GM23248 (cell line): ENCODE measurements around the gene MISP. TPM values are rescaled to one million over a fixed set of nuclear protein-coding genes. Genes with fewer than 3 reads are reported as not detected.
"Not testable (repeated sequence)": the region's sequence is repeated elsewhere in the genome, so short reads cannot be mapped to it uniquely, and the experiment has no call there.

Experiments used
- DNase-seq: peaks from one replicate; pipeline ENCODE4 v3.0.0-alpha.2; 2015
- H2AFZ ChIP-seq: fragments of 200-600 bp; sonication (generic); 2 replicates; pipeline ENCODE4 v1.6.1; 2016; ENCODE audit warnings: antibody characterized with exemption
- H3F3A ChIP-seq: fragments of 200-600 bp; sonication (generic); 2 replicates; pipeline ENCODE4 v1.6.1; 2016; ENCODE audit warnings: mild to moderate bottlenecking, antibody characterized with exemption, mixed run types; ENCODE audit not compliant: insufficient read depth
- H3K27ac ChIP-seq: fragments of 200-600 bp; sonication (generic); 2 replicates; pipeline ENCODE4 v1.5.1; 2016; ENCODE audit warnings: mild to moderate bottlenecking
- H3K27me3 ChIP-seq: fragments of 200-600 bp; sonication (generic); replicated peaks from 2 replicates; pipeline ENCODE4 v1.6.1; 2016; ENCODE audit warnings: mild to moderate bottlenecking; ENCODE audit not compliant: insufficient read depth
- H3K36me3 ChIP-seq: fragments of 200-600 bp; sonication (generic); 2 replicates; pipeline ENCODE4 v1.6.1; 2016; ENCODE audit warnings: low read depth, mild to moderate bottlenecking
- H3K4me1 ChIP-seq: fragments of 200-600 bp; sonication (generic); 2 replicates; pipeline ENCODE4 v1.6.1; 2016; ENCODE audit warnings: mild to moderate bottlenecking; ENCODE audit not compliant: insufficient read depth
- H3K4me2 ChIP-seq: fragments of 200-600 bp; sonication (generic); one replicate; pipeline ENCODE4 v1.6.1; 2016; ENCODE audit warnings: mild to moderate bottlenecking; ENCODE audit not compliant: unreplicated experiment
- H3K4me3 ChIP-seq: fragments of 200-600 bp; sonication (generic); 2 replicates; pipeline ENCODE4 v1.5.1; 2016; ENCODE audit warnings: mild to moderate bottlenecking
- H3K79me2 ChIP-seq: fragments of 200-600 bp; sonication (generic); 2 replicates; pipeline ENCODE4 v1.6.1; 2016; ENCODE audit warnings: mild to moderate bottlenecking; ENCODE audit not compliant: insufficient read depth
- H3K9ac ChIP-seq: fragments of 200-600 bp; sonication (generic); 2 replicates; pipeline ENCODE4 v1.6.1; 2016; ENCODE audit warnings: mild to moderate bottlenecking
- H3K9me2 ChIP-seq: fragments of 200-600 bp; sonication (generic); 2 replicates; pipeline ENCODE4 v1.6.1; 2016; ENCODE audit warnings: mixed run types, mild to moderate bottlenecking, moderate library complexity; ENCODE audit not compliant: insufficient read depth
- H3K9me3 ChIP-seq: fragments of 200-600 bp; sonication (generic); one replicate; pipeline ENCODE4 v1.6.1; 2017; ENCODE audit warnings: low read depth
- H4K20me1 ChIP-seq: fragments of 200-600 bp; sonication (generic); 2 replicates; pipeline ENCODE4 v1.6.0; 2016; ENCODE audit not compliant: insufficient read depth
- EZH2 ChIP-seq: fragments of 200-600 bp; sonication (generic); IDR thresholded peaks from 2 replicates; pipeline ENCODE4 v1.6.1; 2018; ENCODE audit warnings: antibody characterized with exemption, mild to moderate bottlenecking; ENCODE audit not compliant: insufficient read depth, poor library complexity, severe bottlenecking
- EZH2phosphoT487 ChIP-seq: fragments of 200-600 bp; sonication (generic); IDR thresholded peaks from 2 replicates; pipeline ENCODE4 v1.6.1; 2018; ENCODE audit warnings: antibody characterized with exemption, moderate library complexity, mild to moderate bottlenecking, low read depth; ENCODE audit not compliant: insufficient read depth
- WGBS, 2 experiments: methylation state at CpG; one replicate each; pipeline ENCODE4 v1.1.6; 2015 to 2017; ENCODE audit warnings: low lambda C conversion rate in 2 of 2, low coverage in 1 of 2; ENCODE audit errors: missing lambda C conversion rate in 2 of 2; 5-methylcytosine and 5-hydroxymethylcytosine counted together
- in situ Hi-C: fragments of 300-500 bp; cut with MboI; formaldehyde crosslinking; loops from 2 replicates; pipeline ENCODE4 v1.15.0; 2020
- polyA plus RNA-seq: library from polyadenylated mRNA; unstranded; fragments of >200 nt; fragmentation: Nextera tagmentation; extraction: Ambion mirVana; gene quantifications from 2 replicates; pipeline ENCODE4 v1.2.1, GENCODE V29; 2016
- total RNA-seq: library from RNA; depleted of rRNA; stranded (reverse); fragments of >200 nt; shearing (Covaris generic); gene quantifications from 2 replicates; pipeline ENCODE4 v1.2.3, GENCODE V29; 2014

MISP gene
- total and polyA plus RNA-seq, 2 experiments from 2014 or later, result not detected

DNA sequence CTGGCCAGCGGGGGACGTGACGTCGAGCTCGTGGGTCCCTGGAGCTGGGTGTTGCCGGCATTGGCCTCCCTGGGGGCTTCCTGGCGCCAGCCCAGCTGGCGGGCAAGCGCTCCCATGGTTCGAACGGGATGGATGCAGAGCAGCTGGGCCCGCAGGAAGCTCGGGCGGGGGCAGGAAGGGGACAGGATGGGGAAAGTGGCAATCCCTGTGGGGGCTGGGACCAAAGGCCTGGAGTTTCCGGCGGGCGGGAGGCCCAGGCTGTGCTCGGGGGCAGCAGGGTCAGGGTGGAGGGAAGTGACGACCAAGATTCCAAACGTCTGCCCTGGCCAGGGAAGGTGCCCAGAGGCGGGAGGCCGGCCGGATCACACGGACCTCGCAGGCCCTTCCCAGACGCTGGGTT is 22.9 kb upstream of the MISP start:
- H3F3A ChIP-seq, result no peaks in the 10 kb centered on the region
- TF ChIP-seq EZH2 (no peak), EZH2phosphoT487 (no peak)
- DNase-seq, result no peak
- no peaks in the 10 kb centered on the region for H3K9me2 ChIP-seq
- no peaks in the 10 kb centered on the region for H3K27me3 ChIP-seq
- no peak overlapping the region for H2AFZ ChIP-seq
- H3K9ac ChIP-seq, result no peak overlapping the region
- no peaks in the 10 kb centered on the region for H3K9me3 ChIP-seq
- in situ Hi-C loops, result no loop called here
- H3K27ac ChIP-seq, result no peak overlapping the region
- no peak overlapping the region for H3K4me3 ChIP-seq
- H3K4me1 ChIP-seq, result no peaks in the 10 kb centered on the region
- 79 to 82% methylated on average over 15 to 26 of the region's 26 CpGs for WGBS, 2 experiments
- H3K4me2 ChIP-seq, result no peak overlapping the region
- no peaks in the 10 kb centered on the region for H3K36me3 ChIP-seq
- H3K79me2 ChIP-seq, result no peaks in the 10 kb centered on the region
- no peaks in the 10 kb centered on the region for H4K20me1 ChIP-seq

DNA sequence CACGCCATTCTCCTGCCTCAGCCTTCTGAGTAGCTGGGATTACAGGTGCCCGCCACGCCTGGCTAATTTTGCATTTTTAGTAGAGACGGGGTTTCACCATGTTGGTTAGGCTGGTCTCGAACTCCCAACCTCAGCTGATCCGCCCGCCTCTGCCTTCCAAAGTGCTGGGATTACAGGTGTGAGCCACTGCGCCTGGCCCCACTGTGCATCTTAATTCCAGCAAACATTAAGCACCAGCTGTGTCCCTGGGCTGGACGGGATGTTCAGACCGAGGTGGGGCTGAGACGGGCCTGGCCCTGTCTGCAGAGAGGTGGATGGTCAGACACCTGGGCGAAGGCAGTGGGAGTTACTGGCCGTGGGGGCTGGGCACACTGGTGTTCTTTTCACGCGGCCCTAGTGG is 21.3 kb upstream of the MISP start:
- H4K20me1 ChIP-seq, H3F3A ChIP-seq, H3K27ac ChIP-seq, H3K79me2 ChIP-seq, H3K36me3 ChIP-seq, H3K4me2 ChIP-seq, DNase-seq, H3K9ac ChIP-seq, H3K27me3 ChIP-seq, H3K4me3 ChIP-seq, H2AFZ ChIP-seq, H3K9me2 ChIP-seq, H3K9me3 ChIP-seq, in situ Hi-C loops, H3K4me1 ChIP-seq: not testable (repeated sequence)
- 88% methylated on average over 15 of the region's 15 CpGs for WGBS, 2 experiments

DNA sequence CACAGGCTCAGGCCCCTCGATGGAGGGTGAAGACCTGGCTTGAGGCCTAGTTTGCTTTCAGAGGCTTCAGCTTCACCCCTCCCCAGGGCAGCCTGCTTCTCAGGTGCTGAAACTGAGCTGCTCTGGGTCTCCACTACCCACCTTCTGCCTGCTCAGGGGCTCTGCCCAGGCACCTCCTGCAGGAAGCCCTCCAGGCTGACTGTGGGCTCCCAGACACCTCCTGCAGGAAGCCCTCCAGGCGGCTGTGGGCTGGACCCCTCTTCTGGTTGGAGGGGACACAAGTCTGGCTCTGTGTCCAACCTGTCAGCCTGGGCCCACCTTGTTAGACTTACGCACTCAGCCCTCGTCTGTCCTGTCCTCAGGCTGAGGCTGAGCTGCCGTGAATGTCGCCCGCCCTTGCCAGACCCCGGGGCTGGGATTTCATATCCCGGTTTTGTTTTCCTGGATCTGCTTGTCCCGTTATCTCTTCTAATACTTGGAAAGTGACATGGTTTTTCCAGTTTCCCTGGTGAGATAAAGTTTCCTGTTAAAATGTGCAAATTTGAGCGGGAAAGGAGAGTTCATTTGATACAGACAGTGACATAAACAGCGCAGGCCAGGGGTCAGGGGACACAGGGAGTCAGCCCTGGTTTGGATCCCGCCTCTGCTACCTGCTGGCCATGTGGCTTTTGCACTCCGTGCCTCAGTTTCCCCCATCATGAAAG is 20.8 kb upstream of the MISP start:
- Histone ChIP-seq H3K9me3 (no peaks in the 10 kb centered on the region), H3K27ac (no peak overlapping the region), H3F3A (no peaks in the 10 kb centered on the region), H3K4me3 (no peak overlapping the region), H4K20me1 (no peaks in the 10 kb centered on the region), H3K4me2 (no peak overlapping the region), H3K9me2 (no peaks in the 10 kb centered on the region), H2AFZ (no peak overlapping the region), H3K4me1 (no peaks in the 10 kb centered on the region), H3K27me3 (no peaks in the 10 kb centered on the region), H3K9ac (no peak overlapping the region), H3K36me3 (no peaks in the 10 kb centered on the region), H3K79me2 (no peaks in the 10 kb centered on the region)
- TF ChIP-seq EZH2phosphoT487, result no peak
- TF ChIP-seq EZH2, result no peak
- DNase-seq, result no peak
- 62 to 73% methylated on average over 14 of the region's 14 CpGs for WGBS, 2 experiments
- in situ Hi-C loops, result no loop called here

DNA sequence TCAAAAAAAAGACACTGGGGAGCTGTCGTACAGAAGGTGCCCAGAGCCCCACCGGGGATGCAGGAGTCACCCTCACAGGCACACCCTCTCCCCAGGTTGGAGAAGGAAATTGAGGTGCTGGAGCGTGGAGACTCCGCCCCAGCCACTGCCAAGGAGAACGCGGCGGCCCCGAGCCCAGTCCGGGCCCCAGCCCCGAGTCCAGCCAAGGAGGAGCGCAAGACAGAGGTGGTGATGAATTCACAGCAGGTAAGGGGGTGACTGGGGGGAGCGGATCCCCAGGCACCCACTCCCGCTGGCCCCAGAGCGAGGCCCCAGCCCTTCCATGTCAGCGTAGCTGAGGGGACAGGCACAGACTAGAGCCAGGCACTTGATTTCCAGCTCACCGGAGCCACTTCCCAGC is 19.9 kb upstream of the MISP start:
- no peaks in the 10 kb centered on the region for H3F3A ChIP-seq
- no peak overlapping the region for H3K27ac ChIP-seq
- H3K4me1 ChIP-seq, result no peaks in the 10 kb centered on the region
- no peaks in the 10 kb centered on the region for H4K20me1 ChIP-seq
- no peak overlapping the region for H3K4me2 ChIP-seq
- no peaks in the 10 kb centered on the region for H3K9me2 ChIP-seq
- H3K36me3 ChIP-seq, result no peaks in the 10 kb centered on the region
- no peaks in the 10 kb centered on the region for H3K79me2 ChIP-seq
- H3K27me3 ChIP-seq, result no peaks in the 10 kb centered on the region
- H2AFZ ChIP-seq, result no peak overlapping the region
- WGBS, 2 experiments, result 94 to 95% methylated on average over 16 of the region's 16 CpGs
- no peak for TF ChIP-seq EZH2phosphoT487
- no peak for TF ChIP-seq EZH2
- H3K9ac ChIP-seq, result no peak overlapping the region
- in situ Hi-C loops, result no loop called here
- H3K4me3 ChIP-seq, result no peak overlapping the region
- no peaks in the 10 kb centered on the region for H3K9me3 ChIP-seq
- no peak for DNase-seq
